ENCODE data around the gene GNG8.

The GNG8 gene

DNA sequence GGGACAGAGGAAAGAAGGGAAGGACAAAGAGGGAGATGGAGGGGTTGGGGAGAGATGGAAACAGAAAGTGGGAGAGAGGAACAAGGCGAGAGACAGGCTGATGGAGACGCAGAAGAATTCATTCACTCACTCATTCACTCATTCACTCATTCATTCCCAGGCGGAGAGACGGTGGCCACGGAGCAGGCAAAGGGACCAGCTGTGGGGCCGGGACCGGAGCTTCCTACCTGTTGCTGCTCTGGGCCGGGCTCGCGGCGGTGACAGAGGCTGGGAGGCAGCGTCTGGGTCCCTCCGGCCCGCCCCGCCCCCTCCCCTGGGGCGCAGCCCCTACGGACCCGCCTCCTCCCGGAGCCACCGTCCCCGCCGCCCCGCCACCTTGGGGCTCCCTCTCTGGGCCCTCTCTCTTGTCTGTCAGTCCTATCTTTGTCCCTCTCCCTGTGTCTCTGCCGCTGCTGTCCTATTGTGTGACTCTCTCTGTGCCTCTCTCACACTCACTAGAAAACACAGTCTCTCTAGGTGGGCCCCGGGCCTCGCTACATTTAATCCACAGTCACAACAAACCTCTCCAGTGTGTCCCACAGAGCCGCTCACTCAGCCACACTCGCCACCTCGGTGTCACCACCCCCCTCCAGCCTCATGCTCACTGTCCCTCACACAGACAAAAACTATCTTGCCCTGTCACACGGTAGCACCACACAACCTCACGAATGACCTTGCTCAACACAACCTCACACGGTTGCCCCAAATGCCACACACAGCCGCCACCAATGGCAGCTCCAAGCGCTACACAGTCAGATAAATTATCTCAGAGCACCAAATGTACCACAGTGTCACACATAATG is at the start of gene GNG8:
Gene GNG8, minus strand, starts transcription at position 283 of the 842 bp plus-strand sequence. CDS start 1,520 bp downstream, outside the sequence.
- DNase-seq = peak; percentile 79

DNA sequence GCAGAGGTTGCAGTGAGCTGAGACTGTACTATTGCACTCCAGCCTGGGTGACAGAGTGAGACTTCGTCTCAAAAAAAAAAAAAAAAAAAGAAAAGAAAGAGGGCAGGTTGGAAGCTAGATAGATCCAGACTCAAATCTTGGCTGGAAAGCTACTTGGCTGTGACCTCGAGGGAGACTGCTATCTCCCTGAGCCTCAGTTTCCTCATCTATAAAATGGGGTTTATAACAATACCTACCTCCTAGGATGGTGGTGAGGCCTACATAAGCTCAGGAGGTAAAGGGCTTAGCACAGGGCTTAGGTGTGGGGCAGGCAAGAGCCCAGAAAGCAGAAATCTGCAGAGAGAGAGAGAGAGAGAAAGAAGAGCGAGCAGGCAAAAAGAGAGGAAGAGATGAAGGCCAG is 49.2 kb upstream of the GNG8 start:
- DNase-seq = no peak

GRCh38 chr19:46678110-46678732 is 42.2 kb upstream of the GNG8 start:
- peak; percentile 79 for DNase-seq

GRCh38 chr19:46674416-46675178 is 38.6 kb upstream of the GNG8 start:
- no peak for DNase-seq

DNA sequence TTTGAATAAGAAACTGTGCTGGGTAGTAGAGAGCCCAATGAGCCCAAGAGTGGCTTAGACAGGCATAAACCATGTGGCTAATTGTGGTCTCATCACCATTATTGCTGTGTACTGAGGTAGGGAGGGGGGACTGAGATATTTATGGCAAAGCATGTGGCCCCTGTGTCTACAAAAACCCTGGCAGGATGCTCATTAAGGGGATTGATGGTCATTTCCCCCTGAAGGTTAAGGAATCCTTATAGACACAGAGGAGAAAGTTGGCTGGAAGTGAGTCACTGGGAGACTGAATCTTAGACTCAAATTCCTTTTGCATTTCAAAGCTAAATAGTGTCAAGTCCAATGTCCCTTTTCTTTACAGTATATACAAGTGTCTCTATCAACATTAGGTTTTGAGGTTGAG is 34.8 kb upstream of the GNG8 start:
- DNase-seq = no peak

- DNase-seq = no peak
Observed at GRCh38 chr19:46668662-46669061, 32.7 kb upstream of the GNG8 start.

DNA sequence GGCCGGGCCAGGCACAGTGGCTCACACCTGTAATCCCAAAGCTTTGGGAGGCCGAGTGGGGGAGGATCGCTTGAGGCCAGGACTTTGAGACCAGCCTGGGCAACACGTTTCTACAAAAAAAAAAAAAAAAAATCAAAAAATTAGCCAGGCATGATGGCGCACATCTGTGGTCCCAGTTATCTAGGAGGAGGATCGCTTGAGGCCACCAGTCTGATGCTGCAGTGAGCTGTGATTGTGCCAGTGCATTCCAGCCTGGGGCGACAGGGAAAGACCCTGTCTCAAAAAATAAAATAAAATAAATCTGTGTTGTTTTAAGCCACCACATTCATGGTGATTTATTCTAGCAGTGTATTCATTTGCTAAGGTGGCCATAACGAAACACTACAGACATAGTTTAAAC is 29.1 kb upstream of the GNG8 start:
- DNase-seq = no peak

- peak; percentile 94 for DNase-seq
Observed at GRCh38 chr19:46661735-46662592, 26.0 kb upstream of the GNG8 start.

DNA sequence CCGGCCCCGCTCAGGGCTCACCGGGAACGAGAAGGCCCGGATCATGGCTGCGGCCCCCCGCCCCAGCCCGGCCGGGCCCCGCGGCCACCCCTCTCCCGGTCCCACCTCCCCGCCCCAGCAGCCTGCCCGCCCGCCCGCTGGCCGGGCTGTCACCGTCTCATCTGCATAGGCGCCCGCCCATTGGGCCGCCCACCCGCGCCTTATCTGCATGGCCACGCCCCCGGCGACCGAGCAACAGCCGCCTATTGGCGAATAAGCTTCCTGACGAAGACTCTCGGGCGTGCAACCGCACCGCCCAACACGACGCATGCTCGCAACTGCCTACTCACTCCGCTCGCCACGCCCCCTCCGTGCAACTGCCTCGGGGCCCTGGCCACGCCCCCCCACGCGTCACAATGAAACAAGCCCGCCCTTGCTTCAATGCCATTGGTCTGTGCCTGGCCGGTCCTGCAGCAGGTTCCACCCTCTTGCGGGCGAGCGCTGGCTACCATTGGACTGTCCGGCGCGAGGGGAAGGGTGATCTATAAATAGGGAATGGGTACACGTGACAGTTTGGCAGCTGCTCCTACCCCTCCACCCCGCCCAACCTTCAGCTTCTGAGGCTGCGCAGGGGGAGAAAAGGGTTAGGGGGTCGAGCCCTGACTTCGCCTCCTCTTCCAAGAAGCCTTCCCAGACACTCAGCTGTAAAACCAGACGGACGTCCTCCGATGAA is 25.2 kb upstream of the GNG8 start, which contains the start of gene DACT3:
Gene DACT3, minus strand, starts transcription at position 163 of the 712 bp plus-strand sequence. Its CDS starts 118 bp downstream, at position 45.
- DNase-seq = peak; percentile 100

GRCh38 chr19:46660551-46661019 is 24.6 kb upstream of the GNG8 start:
- no peak for DNase-seq

- DNase-seq = no peak
Observed at GRCh38 chr19:46660008-46660517, 24.1 kb upstream of the GNG8 start.

GRCh38 chr19:46659151-46660007 is 23.4 kb upstream of the GNG8 start:
- DNase-seq = peak; percentile 51

GRCh38 chr19:46656541-46656940 is 20.5 kb upstream of the GNG8 start:
- no peak for DNase-seq

- DNase-seq = no peak
Observed at GRCh38 chr19:46654621-46655152, 18.7 kb upstream of the GNG8 start.

- no peak for DNase-seq
Observed at GRCh38 chr19:46650445-46650844, 14.4 kb upstream of the GNG8 start.

DNA sequence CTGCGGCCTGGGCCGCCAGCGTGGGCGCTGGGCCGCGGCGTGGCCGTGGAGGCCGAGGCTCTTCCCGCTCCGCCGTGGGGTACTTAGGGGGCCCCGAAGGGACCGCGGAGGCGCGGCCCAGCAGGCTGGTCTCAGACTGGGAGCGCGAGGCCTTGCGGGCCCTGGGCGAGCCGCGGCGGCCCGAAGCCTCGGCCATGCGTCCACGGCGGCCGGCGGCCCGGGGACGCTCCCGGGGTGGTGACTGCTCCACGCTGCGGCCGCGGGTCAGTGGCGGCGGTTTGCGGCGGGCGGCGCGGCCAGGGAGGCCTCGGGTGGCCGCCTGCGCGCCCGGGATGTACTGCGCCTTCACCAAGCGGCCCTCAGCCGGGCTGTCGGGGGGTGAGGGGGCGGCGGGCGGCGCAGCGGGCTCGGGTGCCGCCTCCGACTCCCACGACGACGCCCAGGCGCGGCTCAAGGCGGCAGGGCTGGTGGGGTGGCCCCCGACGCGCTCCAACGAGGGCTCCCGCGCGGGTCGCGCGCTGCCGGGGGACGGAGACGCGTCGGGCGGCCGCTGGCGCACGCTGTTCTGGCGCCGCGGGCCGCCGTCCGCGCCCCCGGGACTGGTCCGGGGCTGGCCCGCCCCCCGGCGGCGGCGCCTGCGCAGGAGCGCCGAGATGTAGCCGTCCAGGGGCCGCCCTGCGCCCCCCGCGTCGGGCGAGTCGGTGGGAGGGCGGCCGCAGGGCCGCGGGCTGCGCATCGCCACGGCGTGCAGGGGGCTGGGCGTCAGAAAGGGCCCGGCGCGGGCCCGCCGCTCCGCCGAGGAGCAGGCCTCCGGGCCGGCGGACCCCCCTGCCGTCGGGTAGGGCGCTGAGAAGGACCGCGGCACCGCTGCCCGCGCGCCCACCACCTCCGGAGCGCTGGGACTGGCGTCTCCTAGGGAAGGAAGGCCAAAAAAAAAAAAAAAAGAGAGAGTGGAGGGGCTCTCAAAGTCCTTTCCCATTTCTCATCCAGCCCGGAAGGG is 13.3 kb upstream of the GNG8 start:
- no peak for DNase-seq

DNA sequence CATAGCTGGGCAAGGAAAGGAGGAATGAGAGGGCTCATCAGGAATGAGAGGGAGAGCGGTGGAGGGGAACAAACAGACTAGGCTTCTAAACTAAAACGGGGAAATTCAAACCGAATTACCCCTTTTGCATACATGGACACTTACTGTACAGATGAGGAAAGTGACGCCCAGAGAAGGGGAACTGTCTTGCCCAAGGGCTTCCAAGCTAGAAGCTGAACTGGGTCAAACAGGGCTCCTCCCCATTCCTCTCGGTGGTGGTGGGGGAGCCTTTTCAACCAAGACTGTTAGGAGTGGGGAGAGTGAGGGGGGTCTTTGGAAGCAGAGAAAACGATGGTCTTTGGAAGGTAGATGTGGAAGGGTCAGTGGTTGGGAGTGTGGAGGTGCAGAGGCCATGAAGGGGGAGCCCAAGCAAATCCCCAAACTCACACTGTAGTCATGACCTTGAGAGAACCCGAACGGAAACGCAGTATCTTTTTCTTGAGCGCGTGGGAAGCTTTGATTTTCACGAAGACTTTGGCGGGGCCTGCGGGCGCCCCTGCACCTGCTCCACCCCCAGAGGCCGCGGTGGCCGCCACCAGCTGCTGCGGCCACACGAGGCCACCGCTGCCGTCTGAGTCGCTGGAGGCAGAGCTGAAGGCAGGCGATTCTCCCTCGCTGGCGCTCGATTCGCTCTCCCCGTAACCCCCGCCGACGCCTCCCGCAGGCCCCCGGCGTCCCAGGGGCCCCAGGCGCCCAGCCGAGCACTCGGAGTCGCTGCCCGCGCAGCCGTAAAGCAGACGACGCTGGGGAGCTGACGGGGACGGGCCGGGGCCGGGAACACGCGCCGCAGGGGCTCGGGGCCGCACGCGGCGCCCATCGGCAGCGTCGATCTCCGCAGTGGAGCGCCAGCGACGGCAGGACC is 12.3 kb upstream of the GNG8 start:
- no peak for DNase-seq

DNA sequence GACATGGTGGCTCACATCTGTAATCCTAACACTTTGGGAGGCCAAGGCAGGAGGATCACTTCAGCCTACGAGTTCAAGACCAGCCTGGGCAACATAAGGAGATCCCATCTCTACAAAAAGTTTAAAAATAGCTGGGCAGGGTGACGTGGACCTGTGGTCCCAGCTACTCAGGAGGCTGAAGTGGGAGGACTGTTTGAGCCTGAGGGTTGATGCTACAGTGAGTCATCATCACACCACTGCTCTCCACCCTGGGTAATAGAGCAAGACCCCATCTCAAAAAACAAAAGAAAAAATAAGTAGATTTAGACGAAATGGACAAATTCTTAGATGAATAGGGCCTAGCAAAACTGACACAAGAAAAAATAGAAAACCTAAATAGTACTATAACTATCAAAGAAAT is 10.4 kb upstream of the GNG8 start:
- DNase-seq = no peak

Measured in hematopoietic multipotent progenitor cell treated with erythropoietin and hydrocortisone succinate and interleukin-3 and kit ligand, for 4 days (in vitro differentiated cells).